Subcutaneous preadipocyte (primary cell): ENCODE measurements around the gene KLF17. TPM values are rescaled to one million over a fixed set of nuclear protein-coding genes. Genes with fewer than 3 reads are reported as not detected.

Experiments used
- small RNA-seq: library from RNA; depleted of rRNA; stranded (forward); fragments of <200 nt; gene quantifications from one replicate; pipeline ENCODE3, GENCODE V24; 2012
- total RNA-seq: library from RNA; depleted of rRNA; stranded (reverse); fragments of >200 nt; gene quantifications from 2 replicates; pipeline ENCODE4 v1.2.3, GENCODE V29; 2012

The KLF17 gene
- total RNA-seq = 0.37 TPM in 1 of 2 replicates, not detected in the other

GRCh38 chr1:44118682-44119081, at the start of gene KLF17:
TSS of gene KLF17 (plus strand) at chr1:44118821. CDS start at chr1:44118908, 87 bp downstream.

GRCh38 chr1:44141531-44141930, 22.9 kb downstream of the KLF17 start, which contains the start of gene KLF18:
TSS of gene KLF18 (minus strand) at chr1:44141631. CDS start at chr1:44141631, 0 bp downstream.

Small RNA genes within 50 kb of the gene (small RNA-seq; reads per million reads assigned to genes)
- gene AL035417.1 = not detected
- gene OOSP1P1 = not detected
- gene RF00019 = not detected
- not detected for gene RN7SL479P

Other genes with a start within 250 kb of the KLF17 start
- under 0.01 TPM in 2 replicates for gene ARTN, start 185.0 kb upstream of the KLF17 start, total RNA-seq
- 16.5 and 19.5 TPM in 2 replicates for gene IPO13, start 171.9 kb upstream of the KLF17 start, total RNA-seq
- 12.9 and 20.7 TPM in 2 replicates for gene DPH2, start 148.8 kb upstream of the KLF17 start, total RNA-seq
- gene ATP6V0B, start 143.9 kb upstream of the KLF17 start, total RNA-seq = 70.5 and 84.3 TPM in 2 replicates
- 80.1 and 89.9 TPM in 2 replicates for gene B4GALT2, start 139.6 kb upstream of the KLF17 start, total RNA-seq
- gene CCDC24, start 127.2 kb upstream of the KLF17 start, total RNA-seq = 2.5 and 2.9 TPM in 2 replicates
- gene SLC6A9, start 87.4 kb upstream of the KLF17 start, total RNA-seq = 1.1 and 1.2 TPM in 2 replicates
- not detected in 2 replicates for gene KLF18, start 22.8 kb downstream of the KLF17 start, total RNA-seq
- gene DMAP1, start 94.7 kb downstream of the KLF17 start, total RNA-seq = 14.7 and 15.4 TPM in 2 replicates
- 55.1 and 56.9 TPM in 2 replicates for gene ERI3, start 236.4 kb downstream of the KLF17 start, total RNA-seq